Measurements from ENCODE around the gene DCAF11. TPM values are rescaled to one million over a fixed set of nuclear protein-coding genes. Genes with fewer than 3 reads are reported as not detected.

Gene DCAF11
- total and polyA plus RNA-seq, 2 donors (not counting 1 experiment from before 2014, with no cell fraction given): 64.5 to 96.3 TPM

GRCh38 chr14:24092505-24093206, 21.9 kb upstream of the DCAF11 start:
- Histone ChIP-seq H3K36me3 (replicated peaks in 1 of 2; ENCODE audit: control extremely low read depth in 1 of 2, control insufficient read depth in 1 of 2, extremely low read depth in 1 of 2, insufficient read depth in 2 of 2, low read length in 1 of 2) (peaks cover 0 to 5% of the 10 kb centered on the region in 2 experiments), H3K4me2 (replicated peaks; ENCODE audit: low read depth, low read length, poor library complexity, severe bottlenecking) (no peak overlapping the region), H3K79me2 (ENCODE audit: control insufficient read depth, insufficient read depth, low read length) (peaks cover 30% of the 10 kb centered on the region), H3K27ac (ENCODE audit: low read length in 2 of 2) (peak overlapping the region in 1 of 2 donors; percentile 95), H4K20me1 (ENCODE audit: control insufficient read depth, insufficient read depth, low read length, poor library complexity, severe bottlenecking) (no peaks in the 10 kb centered on the region), H3K4me3 (ENCODE audit: control extremely low read depth in 1 of 5, extremely low read depth in 1 of 5, insufficient read depth in 1 of 5, low read depth in 2 of 5, low read length in 4 of 5) (no peak overlapping the region), H3K9ac (ENCODE audit: low read length) (no peak overlapping the region), H3K9me3 (ENCODE audit: control extremely low read depth in 1 of 3, control insufficient read depth in 2 of 3, insufficient read depth in 1 of 3, low read length in 2 of 3) (no peaks in the 10 kb centered on the region), H3K4me1 (ENCODE audit: control insufficient read depth in 2 of 2, insufficient read depth in 2 of 2, low read length in 2 of 2) (peaks cover 5 to 35% of the 10 kb centered on the region in 2 donors), H3K27me3 (replicated peaks in 1 of 4; ENCODE audit: control extremely low read depth in 1 of 4, control insufficient read depth in 3 of 4, insufficient read depth in 4 of 4, low read length in 3 of 4) (no peaks in the 10 kb centered on the region), H2AFZ (ENCODE audit: insufficient read depth, low read depth, low read length, poor library complexity, severe bottlenecking) (no peak overlapping the region)
- Mint-ChIP-seq H3K4me3 (peak overlapping the region; percentile 95), H3K9me3 (ENCODE audit: insufficient read depth) (no peaks in the 10 kb centered on the region), H3K4me1 (peaks cover 38% of the 10 kb centered on the region), H3K27me3 (no peaks in the 10 kb centered on the region), H3K27ac (peak overlapping the region; percentile 92)
- intact Hi-C loops (cut with micrococcal nuclease): loop anchor here (5.0 kb wide), 1 partner anchor 525 kb away; the partner anchor contains the start of gene AP1G2
- TF ChIP-seq EZH2 (IDR thresholded peaks at IDR 0.05; ENCODE audit: borderline replicate concordance, insufficient read depth, low read depth, low read length, poor library complexity, severe bottlenecking) (no peak), CTCF (IDR thresholded peaks at IDR 0.05) (no peak)
- ATAC-seq (ENCODE audit: low read depth): no peak
- ChIA-PET POLR2A (interaction anchor here (0.6 to 4.1 kb wide), 5 partner anchors 11 to 88 kb away, joined by 3 to 35 read pairs (median 6); partner anchors contain the start of genes DCAF11 and NRL), CTCF (interaction anchor here (0.7 to 12.1 kb wide), 18 partner anchors 11 to 461 kb away, joined by 3 to 292 read pairs (median 5); partner anchors contain the start of genes CARMIL3, DCAF11, IRF9 and NRL)
- 100% methylated on average over 3 of the region's 4 CpGs for WGBS (ENCODE audit: insufficient coverage)
- peak; percentile 38 for DNase-seq
